HepG2 (cell line): Measurements from ENCODE around the gene ANKRD35. TPM values are rescaled to one million over a fixed set of nuclear protein-coding genes. Genes with fewer than 3 reads are reported as not detected.

ENCODE experiments used
- ATM ChIP-seq: fragments of 450-650 bp; IDR thresholded peaks from 2 replicates; pipeline ENCODE4 v1.7.1; 2017; ENCODE audit warnings: mild to moderate bottlenecking, borderline replicate concordance
- E2F2 ChIP-seq: sonication (generic); formaldehyde crosslinking; IDR thresholded peaks from 2 replicates; pipeline ENCODE4 v1.4.0; 2020; ENCODE audit warnings: missing genetic modification reagents, borderline replicate concordance
- HDAC1 ChIP-seq: sonication (generic); formaldehyde crosslinking; IDR thresholded peaks from 2 replicates; pipeline ENCODE4 v1.5.1; 2020; ENCODE audit warnings: mild to moderate bottlenecking, missing genetic modification reagents
- HHEX ChIP-seq: IDR thresholded peaks from 2 replicates; pipeline ENCODE4 v1.6.1; 2016; ENCODE audit warnings: control low read depth
- KDM4B ChIP-seq: sonication (generic); formaldehyde crosslinking; IDR thresholded peaks from 2 replicates; pipeline ENCODE4 v1.4.0; 2020; ENCODE audit warnings: missing genetic modification reagents
- MBNL3 ChIP-seq: fragments of 250-450 bp; sonication (Bioruptor Pico); conservative IDR thresholded peaks from 2 replicates; pipeline ENCODE4 v1.8.0; 2022; ENCODE audit warnings: mild to moderate bottlenecking, inconsistent platforms
- NAIF1 ChIP-seq: sonication (generic); formaldehyde crosslinking; IDR thresholded peaks from 2 replicates; pipeline ENCODE4 v1.5.0; 2020; ENCODE audit warnings: mild to moderate bottlenecking, missing genetic modification reagents, borderline replicate concordance
- NFE2L2 ChIP-seq: fragments of 150-350 bp; IDR thresholded peaks from 2 replicates; pipeline ENCODE4 v1.6.1; 2014; ENCODE audit warnings: low read length
- POGZ ChIP-seq: sonication (generic); formaldehyde crosslinking; IDR thresholded peaks from 2 replicates; pipeline ENCODE4 v1.4.0; 2020; ENCODE audit warnings: mild to moderate bottlenecking, missing genetic modification reagents
- PPARG ChIP-seq: conservative IDR thresholded peaks from 2 replicates; pipeline ENCODE4 v1.6.1; 2016; ENCODE audit warnings: missing biosample characterization, missing genetic modification reagents
- RBM39 ChIP-seq: fragments of 200-400 bp; formaldehyde crosslinking; IDR thresholded peaks from one replicate; pipeline ENCODE4 v1.6.1; 2018; ENCODE audit warnings: antibody characterized with exemption, mild to moderate bottlenecking, low read depth, low read length; ENCODE audit not compliant: poor library complexity, severe bottlenecking
- SSRP1 ChIP-seq: IDR thresholded peaks from 2 replicates; pipeline ENCODE4 v1.6.1; 2016; ENCODE audit warnings: control low read depth
- TCF12 ChIP-seq, 2 experiments: fragments of 450-650 bp in 1 of 2; sonication (generic) in 1 of 2; formaldehyde crosslinking in 1 of 2; IDR thresholded peaks; 2 replicates each; pipeline versions ENCODE4 v1.6.1 to v1.8.0; 2017 to 2022; ENCODE audit warnings: antibody characterized with exemption in 1 of 2, mild to moderate bottlenecking in 1 of 2, missing genetic modification reagents in 1 of 2, moderate library complexity in 1 of 2
- TIGD3 ChIP-seq: sonication (generic); formaldehyde crosslinking; IDR thresholded peaks from 2 replicates; pipeline ENCODE4 v1.5.1; 2020; ENCODE audit warnings: mild to moderate bottlenecking, missing genetic modification reagents, borderline replicate concordance
- ZBTB33 ChIP-seq: sonication (generic); formaldehyde crosslinking; IDR thresholded peaks from 2 replicates; pipeline ENCODE4 v1.4.0; 2020; ENCODE audit warnings: missing genetic modification reagents
- ZC3H4 ChIP-seq: sonication (generic); formaldehyde crosslinking; IDR thresholded peaks from 2 replicates; pipeline ENCODE4 v1.4.0; 2020; ENCODE audit warnings: missing genetic modification reagents, borderline replicate concordance
- ZFY ChIP-seq: sonication (generic); formaldehyde crosslinking; IDR thresholded peaks from 2 replicates; pipeline ENCODE4 v1.4.0; 2020; ENCODE audit warnings: missing genetic modification reagents
- ZNF101 ChIP-seq: sonication (generic); formaldehyde crosslinking; IDR thresholded peaks from 2 replicates; pipeline ENCODE4 v1.4.0; 2020; ENCODE audit warnings: mild to moderate bottlenecking, low read depth, missing genetic modification reagents, borderline replicate concordance
- ZNF17 ChIP-seq: sonication (generic); formaldehyde crosslinking; IDR thresholded peaks from 2 replicates; pipeline ENCODE4 v1.5.0; 2020; ENCODE audit warnings: mild to moderate bottlenecking, missing genetic modification reagents
- ZNF484 ChIP-seq: sonication (generic); formaldehyde crosslinking; IDR thresholded peaks from 2 replicates; pipeline ENCODE4 v1.5.1; 2020; ENCODE audit warnings: mild to moderate bottlenecking, low read depth, missing genetic modification reagents, borderline replicate concordance
- ZNF570 ChIP-seq: sonication (generic); formaldehyde crosslinking; IDR thresholded peaks from 2 replicates; pipeline ENCODE4 v1.4.0; 2020; ENCODE audit warnings: mild to moderate bottlenecking, missing genetic modification reagents, borderline replicate concordance
- ZNF572 ChIP-seq: sonication (generic); formaldehyde crosslinking; IDR thresholded peaks from 2 replicates; pipeline ENCODE4 v1.5.1; 2020; ENCODE audit warnings: mild to moderate bottlenecking, missing genetic modification reagents
- polyA plus RNA-seq, 8 experiments: library from polyadenylated mRNA; depleted of rRNA in 3 of 8; stranded (reverse) in 7 of 8; unstranded in 1 of 8; fragments of >200 nt; fragmentation: Illumina TruSeq in 4 of 8; extraction: Trizol in 4 of 8; gene quantifications; 2 replicates each; pipeline versions ENCODE4 v1.2.1 to v1.2.3, GENCODE V29; 2011 to 2016; ENCODE audit warnings: low read depth in 4 of 8, missing spikeins in 1 of 8, mixed read lengths in 1 of 8; ENCODE audit not compliant: insufficient read depth in 1 of 8
- total RNA-seq, 5 experiments: library from RNA; depleted of rRNA; stranded (reverse); fragments of >200 nt; fragmentation: Illumina TruSeq; extraction: Trizol; gene quantifications; 2 replicates each; pipeline ENCODE4 v1.2.3, GENCODE V29; 2016; ENCODE audit warnings: low read depth in 1 of 5

Gene ANKRD35
- total and polyA plus RNA-seq, 2 of the 13 experiments (the other 11 are each of a cell fraction or from before 2014, with no cell fraction given), result 0.02 TPM; not detected in 1

GRCh38 chr1:145927063-145927886 is 41.6 kb upstream of the ANKRD35 start, which contains the start of gene RBM8A (continued):
- TF ChIP-seq TIGD3 (CRISPR knock-in tag) (no peak), ZNF484 (CRISPR knock-in tag) (no peak), POGZ (CRISPR knock-in tag) (peak; percentile 90), HHEX (CRISPR knock-in tag) (no peak), RBM39 (peak; percentile 47), MBNL3 (CRISPR knock-in tag) (no peak), ATM (no peak), HDAC1 (CRISPR knock-in tag) (peak; percentile 95), NAIF1 (CRISPR knock-in tag) (peak; percentile 44; the same call in 1 of the 2 replicates), ZFY (CRISPR knock-in tag) (peak; percentile 59), ZNF572 (CRISPR knock-in tag) (no peak), ZNF570 (CRISPR knock-in tag) (0 out of 2 replicates have a peak, but pooled peaks have one; percentile 39), ZNF101 (CRISPR knock-in tag) (0 out of 2 replicates have a peak, but pooled peaks have one; percentile 37), ZNF17 (CRISPR knock-in tag) (no peak), ZBTB33 (CRISPR knock-in tag) (no peak), ZC3H4 (CRISPR knock-in tag) (no peak), PPARG (CRISPR knock-in tag) (peak; percentile 82), TCF12 (IDR thresholded peaks at IDR 0.05) (no peak), TCF12 (CRISPR knock-in tag; IDR thresholded peaks at IDR 0.05) (no peak), SSRP1 (CRISPR knock-in tag) (no peak), NFE2L2 (no peak), E2F2 (no peak), KDM4B (CRISPR knock-in tag) (no peak)
